GM12878 (cell line): ENCODE data around the gene EMID1. TPM values are rescaled to one million over a fixed set of nuclear protein-coding genes. Genes with fewer than 3 reads are reported as not detected.

Source experiments
- CBX5 ChIP-seq: sonication (generic); IDR thresholded peaks from 2 replicates; pipeline ENCODE4 v1.6.1; 2016; ENCODE audit warnings: low read depth, moderate library complexity, mild to moderate bottlenecking, inconsistent platforms
- CEBPZ ChIP-seq: fragments of 150-350 bp; IDR thresholded peaks from 2 replicates; pipeline ENCODE4 v1.6.1; 2016; ENCODE audit warnings: low read depth, low read length
- CREB1 ChIP-seq: IDR thresholded peaks from 2 replicates; pipeline ENCODE4 v1.6.1; 2012; ENCODE audit warnings: low read depth, mild to moderate bottlenecking, inconsistent platforms
- CREM ChIP-seq: IDR thresholded peaks from 2 replicates; pipeline ENCODE4 v1.6.1; 2014; ENCODE audit warnings: antibody characterized with exemption, low read depth
- E4F1 ChIP-seq: fragments of 450-650 bp; IDR thresholded peaks from 2 replicates; pipeline ENCODE4 v1.6.1; 2018; ENCODE audit warnings: borderline replicate concordance, mild to moderate bottlenecking; ENCODE audit not compliant: partially characterized antibody
- ELK1 ChIP-seq: IDR thresholded peaks from 2 replicates; pipeline ENCODE4 v1.6.1; 2012; ENCODE audit warnings: low read depth, low read length, improper control_type of control experiment
- FOXK2 ChIP-seq: fragments of 450-650 bp; IDR thresholded peaks from 2 replicates; pipeline ENCODE4 v1.6.1; 2017; ENCODE audit warnings: mild to moderate bottlenecking, moderate library complexity
- JUNB ChIP-seq: IDR thresholded peaks from 2 replicates; pipeline ENCODE4 v1.6.1; 2016; ENCODE audit warnings: antibody characterized with exemption, mild to moderate bottlenecking
- KAT2A ChIP-seq: conservative IDR thresholded peaks from 2 replicates; pipeline ENCODE4 v1.6.1; 2011; ENCODE audit warnings: low read depth, low read length; ENCODE audit not compliant: control insufficient read depth
- MYC ChIP-seq: IDR thresholded peaks from 2 replicates; pipeline ENCODE4 v1.6.1; 2011; ENCODE audit warnings: mild to moderate bottlenecking, low read length, moderate library complexity, inconsistent platforms; ENCODE audit not compliant: insufficient read depth, insufficient replicate concordance, insufficient read length, severe bottlenecking
- POU2F2 ChIP-seq: IDR thresholded peaks from 3 replicates; pipeline ENCODE4 v1.6.1; 2011; ENCODE audit warnings: low read depth, mild to moderate bottlenecking, low read length, borderline replicate concordance
- RBBP5 ChIP-seq: fragments of 200-600 bp; sonication (generic); conservative IDR thresholded peaks from 2 replicates; pipeline ENCODE4 v1.6.1; 2016
- RELA ChIP-seq: fragments of 450-650 bp; IDR thresholded peaks from 2 replicates; pipeline ENCODE4 v1.8.0; 2014; ENCODE audit warnings: borderline replicate concordance; ENCODE audit not compliant: partially characterized antibody
- SMARCA5 ChIP-seq: fragments of 450-650 bp; IDR thresholded peaks from 2 replicates; pipeline ENCODE4 v1.6.1; 2017; ENCODE audit warnings: mild to moderate bottlenecking
- SP1 ChIP-seq: IDR thresholded peaks from one replicate; pipeline ENCODE4 v1.6.1; 2011; ENCODE audit warnings: low read depth, low read length
- STAT1 ChIP-seq: fragments of 450-650 bp; conservative IDR thresholded peaks from 2 replicates; pipeline ENCODE4 v1.6.1; 2014; ENCODE audit warnings: antibody characterized with exemption, mild to moderate bottlenecking
- ZBED1 ChIP-seq: IDR thresholded peaks from 2 replicates; pipeline ENCODE4 v1.6.1; 2016; ENCODE audit warnings: borderline replicate concordance
- polyA plus RNA-seq, 11 experiments: library from polyadenylated mRNA; depleted of rRNA in 4 of 11; unstranded in 6 of 11; stranded (reverse) in 5 of 11; fragments of >200 nt; fragmentation: Nextera tagmentation in 4 of 11; fragmentation: Illumina TruSeq in 1 of 11; extraction: Ambion mirVana in 4 of 11; extraction: Trizol in 1 of 11; gene quantifications; 1 replicate in 1 of 11; 2 replicates in 10 of 11; pipeline versions ENCODE4 v1.2.1 to v1.2.3, GENCODE V29; 2011 to 2016; ENCODE audit warnings: inconsistent platforms in 2 of 11, missing spikeins in 2 of 11, low read depth in 1 of 11
- total RNA-seq, 4 experiments: library from RNA; depleted of rRNA in 3 of 4; stranded (reverse); fragments of >200 nt in 3 of 4; fragmentation: Illumina TruSeq in 1 of 4; extraction: Trizol in 1 of 4; gene quantifications; 2 replicates each; pipeline versions ENCODE4 v1.2.1 to v1.2.3, GENCODE V29; 2013 to 2021

Gene EMID1
- total and polyA plus RNA-seq, 10 of the 15 experiments (the other 5 are each of a cell fraction or from before 2014, with no cell fraction given) = 1.2 to 60.3 (median 12.0) TPM

GRCh38 chr22:29202212-29203192 lies 3.2 kb upstream of the EMID1 start (continued):
- TF ChIP-seq E4F1 (no peak), RBBP5 (no peak), SMARCA5 (peak; percentile 79), MYC (no peak), CBX5 (0 out of 2 replicates have a peak, but pooled peaks have one; percentile 36), KAT2A (no peak), CREM (peak; percentile 93), FOXK2 (no peak), RELA (peak; percentile 92), JUNB (peak; percentile 47; the same call in 1 of the 2 replicates), POU2F2 (peak; percentile 87; the same call in 2 of the 3 replicates), ELK1 (no peak; the same call in 1 of the 2 replicates), ZBED1 (peak; percentile 86; the same call in 1 of the 2 replicates), CEBPZ (no peak), CREB1 (peak; percentile 66), STAT1 (peak; percentile 51; the same call in 1 of the 2 replicates), SP1 (peak; percentile 82)
